Ishikawa (cell line): ENCODE results near the gene MED12L.

Source experiments
- CREB1 ChIP-seq: IDR thresholded peaks from 2 replicates; pipeline ENCODE4 v1.6.1; 2012; ENCODE audit warnings: low read depth
- EGR1 ChIP-seq: IDR thresholded peaks from 2 replicates; pipeline ENCODE4 v1.6.1; 2012
- EP300 ChIP-seq: IDR thresholded peaks from 2 replicates; pipeline ENCODE4 v1.6.1; 2012; ENCODE audit warnings: borderline replicate concordance
- FOXM1 ChIP-seq: IDR thresholded peaks from 2 replicates; pipeline ENCODE4 v1.6.1; 2012; ENCODE audit warnings: low read depth, borderline replicate concordance
- NFIC ChIP-seq: IDR thresholded peaks from 2 replicates; pipeline ENCODE4 v1.6.1; 2012
- RAD21 ChIP-seq: IDR thresholded peaks from 2 replicates; pipeline ENCODE4 v1.6.1; 2012; ENCODE audit warnings: low read depth
- REST ChIP-seq: IDR thresholded peaks from 2 replicates; pipeline ENCODE4 v1.6.1; 2012; ENCODE audit warnings: low read depth, mild to moderate bottlenecking
- TAF1 ChIP-seq: IDR thresholded peaks from 2 replicates; pipeline ENCODE4 v1.6.1; 2012; ENCODE audit warnings: low read depth, mild to moderate bottlenecking
- TEAD4 ChIP-seq: IDR thresholded peaks from 2 replicates; pipeline ENCODE4 v1.6.1; 2012
- USF1 ChIP-seq: IDR thresholded peaks from 2 replicates; pipeline ENCODE4 v1.6.1; 2012
- YY1 ChIP-seq: IDR thresholded peaks from 2 replicates; pipeline ENCODE4 v1.6.1; 2012; ENCODE audit warnings: low read depth

- TF ChIP-seq NFIC (no peak), TAF1 (no peak), EP300 (no peak), FOXM1 (no peak), TEAD4 (no peak), EGR1 (no peak), CREB1 (no peak), REST (no peak), RAD21 (no peak), YY1 (no peak), USF1 (no peak)
Observed at GRCh38 chr3:151195826-151196225, 110.4 kb downstream of the MED12L start.
